Urinary bladder (tissue), 4 donors: Measurements from ENCODE around the gene LRRTM4. TPM values are rescaled to one million over a fixed set of nuclear protein-coding genes. Genes with fewer than 3 reads are reported as not detected.

Experiments used
- DNase-seq: peaks from one replicate; pipeline ENCODE4 v3.0.0-alpha.2; 2015; ENCODE audit errors: extremely low spot score
- H3K27ac ChIP-seq: one replicate; pipeline ENCODE4 v1.5.1; 2013; ENCODE audit warnings: low read depth, mild to moderate bottlenecking, moderate library complexity
- H3K36me3 ChIP-seq: one replicate; pipeline ENCODE4 v1.6.1; 2013; ENCODE audit warnings: mild to moderate bottlenecking, moderate library complexity; ENCODE audit not compliant: insufficient read depth
- H3K4me1 ChIP-seq: one replicate; pipeline ENCODE4 v1.6.1; 2013; ENCODE audit warnings: mild to moderate bottlenecking, moderate library complexity; ENCODE audit not compliant: insufficient read depth
- H3K4me3 ChIP-seq: one replicate; pipeline ENCODE4 v1.5.1; 2013; ENCODE audit warnings: low read depth, low read length
- WGBS: extraction: QIAGEN DNeasy Blood & Tissue Kit; methylation state at CpG from one replicate; pipeline ENCODE4 v1.1.7; 2013; 5-methylcytosine and 5-hydroxymethylcytosine counted together
- polyA plus RNA-seq: library from polyadenylated mRNA; stranded (reverse); fragments of 200-250 nt; gene quantifications from one replicate; pipeline ENCODE4 v1.2.3, GENCODE V29; 2013
- total RNA-seq: library from RNA; depleted of rRNA; stranded (reverse); fragments of >200 nt; gene quantifications from one replicate; pipeline ENCODE4 v1.2.3, GENCODE V29; 2014
- donor health status: healthy with polysubstance abuse.
- donor health status: healthy.

LRRTM4 gene
- total and polyA plus RNA-seq, 2 donors, result 0.34 to 13.9 TPM

- no peak overlapping the region for H3K27ac ChIP-seq
- no peak for DNase-seq
- 56% methylated on average over 3 of the region's 3 CpGs for WGBS
- peaks cover 2% of the 10 kb centered on the region for H3K36me3 ChIP-seq
- H3K4me1 ChIP-seq, result no peaks in the 10 kb centered on the region
- no peak overlapping the region for H3K4me3 ChIP-seq
These were observed 581.6 kb downstream of the LRRTM4 start for GRCh38 chr2:76940559-76940958.

DNA sequence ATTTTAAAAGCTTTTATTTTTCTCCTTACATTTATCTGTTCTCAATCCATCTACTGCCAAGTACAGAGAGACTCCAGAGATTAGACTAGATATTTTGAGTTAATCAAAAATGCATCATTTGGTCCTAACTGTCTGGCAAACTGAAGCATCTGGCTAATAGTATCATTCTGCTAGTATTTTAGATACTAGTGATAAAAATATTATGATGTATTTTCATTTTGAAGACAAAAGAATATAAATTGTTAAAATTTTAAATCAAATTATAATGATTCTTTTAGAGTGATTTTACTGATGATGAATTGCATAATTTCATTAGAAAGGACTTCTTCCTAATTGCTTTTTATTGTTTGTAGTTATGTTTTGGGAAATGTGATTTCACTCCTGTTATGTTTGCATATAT is 584.0 kb downstream of the LRRTM4 start:
- Histone ChIP-seq H3K4me3 (no peak overlapping the region), H3K27ac (no peak overlapping the region), H3K4me1 (no peaks in the 10 kb centered on the region), H3K36me3 (no peaks in the 10 kb centered on the region)
- no peak for DNase-seq

DNA sequence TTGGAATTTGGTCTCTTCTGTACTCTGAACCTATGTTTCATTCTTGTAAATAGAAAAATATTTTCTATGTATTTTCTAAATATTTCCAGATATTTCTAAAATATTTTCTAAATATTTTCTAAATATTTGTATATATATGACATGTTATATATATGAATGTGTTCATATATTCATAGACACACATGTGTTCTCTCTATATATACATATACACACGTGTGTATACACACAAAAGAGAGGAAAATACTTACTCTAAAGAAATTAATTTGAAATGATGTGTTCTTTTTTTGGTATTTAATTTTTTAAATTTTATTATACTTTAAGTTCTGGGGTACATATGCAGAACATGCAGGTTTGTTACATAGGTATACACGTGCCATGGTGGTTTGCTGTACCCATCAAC is 589.6 kb downstream of the LRRTM4 start:
- no peak overlapping the region for H3K27ac ChIP-seq
- no peaks in the 10 kb centered on the region for H3K4me1 ChIP-seq
- no peak overlapping the region for H3K4me3 ChIP-seq
- WGBS, result 82% methylated on average over 2 of the region's 2 CpGs
- DNase-seq, result no peak
- no peaks in the 10 kb centered on the region for H3K36me3 ChIP-seq

DNA sequence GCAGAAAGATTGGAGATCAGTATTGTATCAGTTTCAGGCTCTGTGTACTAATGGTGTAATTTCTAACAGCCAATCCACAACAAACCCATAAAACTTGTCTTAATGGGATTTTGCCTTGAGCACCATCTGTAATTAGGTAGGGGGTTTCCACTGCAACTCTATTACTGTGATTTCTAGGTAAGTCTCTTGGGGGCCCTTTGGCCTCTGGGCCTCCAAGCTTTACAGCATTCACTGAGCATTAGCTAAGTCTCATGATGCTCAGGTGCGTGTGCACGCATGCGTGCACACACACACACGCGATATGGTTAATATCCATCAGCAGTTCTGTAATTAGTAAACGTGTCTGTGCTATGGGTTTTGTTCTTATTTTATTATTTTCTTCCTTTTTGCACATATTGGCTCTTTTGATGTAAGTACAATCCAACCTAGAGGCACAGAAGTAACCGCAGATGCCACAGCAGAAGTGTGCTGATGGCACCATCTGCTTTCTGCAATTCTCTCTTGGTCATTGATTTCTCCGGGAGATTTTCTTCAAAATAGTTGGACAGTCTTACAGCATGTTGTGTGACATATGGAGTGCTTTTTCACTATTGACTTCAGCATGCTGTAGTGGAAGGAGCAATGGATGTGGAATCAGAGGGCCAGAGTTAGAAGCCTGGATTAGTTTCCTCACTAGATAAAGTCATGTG is 592.0 kb downstream of the LRRTM4 start:
- 94% methylated on average over 8 of the region's 8 CpGs for WGBS
- H3K4me3 ChIP-seq, result no peak overlapping the region
- no peaks in the 10 kb centered on the region for H3K4me1 ChIP-seq
- H3K36me3 ChIP-seq, result no peaks in the 10 kb centered on the region
- no peak overlapping the region for H3K27ac ChIP-seq
- DNase-seq, result no peak

- no peaks in the 10 kb centered on the region for H3K36me3 ChIP-seq
- no peak for DNase-seq
- no peak overlapping the region for H3K27ac ChIP-seq
- no peaks in the 10 kb centered on the region for H3K4me1 ChIP-seq
- no peak overlapping the region for H3K4me3 ChIP-seq
These were observed 594.1 kb downstream of the LRRTM4 start for GRCh38 chr2:76928026-76928425.

DNA sequence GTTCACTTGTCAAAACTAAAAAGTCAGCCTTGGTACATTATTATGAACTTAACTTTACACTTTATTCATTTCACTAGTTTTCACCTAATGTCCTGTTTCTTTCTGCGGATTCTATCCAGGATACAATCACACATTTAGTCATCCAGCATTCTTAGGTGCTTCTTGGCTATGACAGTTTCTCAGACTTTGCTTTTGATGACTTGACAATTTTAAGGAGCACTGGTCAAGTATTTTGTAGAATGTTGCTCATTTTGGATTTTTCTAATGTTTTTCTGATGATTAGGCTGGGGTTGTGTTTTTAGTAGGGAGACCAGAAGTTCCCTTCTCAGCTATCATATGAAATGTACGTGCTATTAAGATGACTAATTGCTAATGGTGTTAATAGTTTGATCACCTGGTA is 601.2 kb downstream of the LRRTM4 start:
- H3K27ac ChIP-seq, result no peak overlapping the region
- H3K36me3 ChIP-seq, result no peaks in the 10 kb centered on the region
- no peak overlapping the region for H3K4me3 ChIP-seq
- WGBS, result 87% methylated on average over 2 of the region's 2 CpGs
- no peaks in the 10 kb centered on the region for H3K4me1 ChIP-seq
- DNase-seq, result no peak

DNA sequence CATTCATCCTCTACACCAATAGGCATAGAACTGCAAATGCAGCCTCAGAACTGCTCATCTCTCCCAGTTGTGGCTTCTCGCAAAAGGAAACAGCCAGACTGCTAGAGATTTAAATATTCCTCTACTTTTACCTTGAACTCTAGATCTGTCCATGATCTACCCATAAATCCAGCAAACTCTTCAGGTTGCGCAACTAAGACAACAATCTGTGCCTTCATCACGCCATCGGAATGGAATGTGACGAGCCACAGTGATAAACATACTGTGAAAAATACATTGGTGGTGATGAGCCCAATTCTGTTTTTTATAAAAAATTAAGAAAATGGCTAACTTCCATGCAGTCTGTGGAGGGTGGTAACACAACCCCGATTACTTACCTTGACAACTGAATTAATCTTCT is 626.7 kb downstream of the LRRTM4 start:
- Histone ChIP-seq H3K4me1 (no peaks in the 10 kb centered on the region), H3K4me3 (no peak overlapping the region), H3K36me3 (no peaks in the 10 kb centered on the region), H3K27ac (no peak overlapping the region)
- no peak for DNase-seq
- WGBS, result 81% methylated on average over 6 of the region's 6 CpGs

DNA sequence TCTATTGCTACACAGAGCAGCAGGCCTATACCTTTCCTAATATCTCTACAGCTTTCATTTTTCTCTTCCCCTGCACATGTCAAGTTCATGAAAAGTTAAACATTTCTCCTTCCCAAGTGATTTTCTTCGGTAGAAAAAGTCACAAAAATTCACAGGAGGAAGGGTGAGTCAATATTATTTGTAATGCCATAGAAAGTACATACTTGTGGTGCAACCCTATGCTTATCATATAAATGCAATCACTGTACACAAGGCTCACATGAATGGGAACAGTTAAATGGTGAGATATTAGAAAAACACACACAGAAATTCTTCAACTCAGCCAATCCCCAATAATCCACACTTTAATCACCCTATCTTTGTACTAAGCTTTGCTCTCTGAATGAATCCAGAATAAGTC is 651.6 kb downstream of the LRRTM4 start:
- WGBS, result 41% methylated on average over 1 of the region's 1 CpG
- no peak for DNase-seq
- Histone ChIP-seq H3K4me3 (no peak overlapping the region), H3K4me1 (no peaks in the 10 kb centered on the region), H3K27ac (no peak overlapping the region), H3K36me3 (no peaks in the 10 kb centered on the region)

DNA sequence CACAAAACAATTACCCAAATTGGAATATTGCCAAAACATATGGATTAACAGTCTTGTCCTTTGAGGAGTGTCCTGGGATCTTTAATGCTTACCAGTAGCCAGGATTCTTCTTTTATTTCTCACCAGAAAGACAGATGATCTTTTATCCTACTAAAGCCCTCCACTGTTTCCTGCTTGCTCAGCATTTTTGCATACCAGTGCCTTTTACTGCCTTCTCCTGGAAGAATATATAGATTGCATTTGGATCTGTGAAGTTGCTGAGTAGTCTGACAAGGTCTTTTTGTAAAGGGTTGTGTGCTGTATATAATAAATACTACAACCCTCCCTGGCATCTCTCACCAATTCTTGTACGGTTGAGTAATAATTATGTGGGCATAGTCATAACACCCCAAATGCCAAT is 652.2 kb downstream of the LRRTM4 start:
- H3K36me3 ChIP-seq, result no peaks in the 10 kb centered on the region
- WGBS, result 53% methylated on average over 1 of the region's 1 CpG

DNA sequence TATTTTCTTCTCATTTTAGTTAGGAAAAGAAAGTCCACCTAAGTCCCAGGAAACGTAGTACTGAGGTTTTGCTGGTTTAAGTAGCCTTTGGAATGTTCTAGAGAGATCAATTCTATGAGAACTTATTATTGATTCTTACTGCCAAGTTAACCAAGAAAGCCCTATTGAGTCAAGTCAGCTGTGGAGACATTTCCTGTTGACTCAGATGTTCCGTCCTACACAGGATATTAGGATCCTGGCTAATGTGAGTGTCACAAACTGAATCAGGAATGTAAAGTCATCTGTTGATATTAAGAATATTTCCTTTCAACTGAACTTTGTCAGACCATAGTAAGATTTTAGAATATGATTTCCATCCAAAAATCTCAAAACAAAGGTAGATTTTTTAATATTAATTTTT is 654.3 kb downstream of the LRRTM4 start:
- DNase-seq, result no peak
- Histone ChIP-seq H3K4me3 (no peak overlapping the region), H3K27ac (no peak overlapping the region), H3K4me1 (no peaks in the 10 kb centered on the region), H3K36me3 (no peaks in the 10 kb centered on the region)
- 36% methylated on average over 2 of the region's 2 CpGs for WGBS

More for the DNA sequence above, 652.2 kb downstream of the LRRTM4 start:
- no peak overlapping the region for H3K4me3 ChIP-seq
- no peak overlapping the region for H3K27ac ChIP-seq
- no peaks in the 10 kb centered on the region for H3K4me1 ChIP-seq
- DNase-seq, result no peak

DNA sequence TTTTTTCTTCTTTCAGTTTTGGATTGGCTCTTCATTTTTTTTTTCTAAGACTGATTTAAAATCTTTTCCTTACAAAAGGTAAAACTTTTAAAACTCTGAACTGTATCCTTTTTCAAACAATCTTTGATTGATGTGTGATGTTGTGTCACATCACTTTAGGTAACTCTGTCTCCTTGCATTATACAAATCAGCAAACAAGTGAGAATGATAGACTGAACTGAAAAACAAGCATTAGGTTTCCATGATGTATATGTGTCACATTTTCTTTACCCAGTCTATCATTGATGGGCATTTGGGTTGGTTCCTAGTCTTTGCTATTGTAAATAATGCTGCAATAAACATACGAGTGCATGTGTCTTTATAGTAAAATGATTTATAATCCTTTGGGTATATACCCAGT is 655.7 kb downstream of the LRRTM4 start:
- Histone ChIP-seq H3K27ac (no peak overlapping the region), H3K36me3 (no peaks in the 10 kb centered on the region), H3K4me3 (no peak overlapping the region), H3K4me1 (no peaks in the 10 kb centered on the region)
- DNase-seq, result no peak
- WGBS, result 57% methylated on average over 1 of the region's 1 CpG

GRCh38 chr2:76862901-76863300 is 659.3 kb downstream of the LRRTM4 start:
- Histone ChIP-seq H3K4me1 (no peaks in the 10 kb centered on the region), H3K36me3 (no peaks in the 10 kb centered on the region), H3K27ac (no peak overlapping the region), H3K4me3 (no peak overlapping the region)
- 64% methylated on average over 3 of the region's 3 CpGs for WGBS
- DNase-seq, result no peak

DNA sequence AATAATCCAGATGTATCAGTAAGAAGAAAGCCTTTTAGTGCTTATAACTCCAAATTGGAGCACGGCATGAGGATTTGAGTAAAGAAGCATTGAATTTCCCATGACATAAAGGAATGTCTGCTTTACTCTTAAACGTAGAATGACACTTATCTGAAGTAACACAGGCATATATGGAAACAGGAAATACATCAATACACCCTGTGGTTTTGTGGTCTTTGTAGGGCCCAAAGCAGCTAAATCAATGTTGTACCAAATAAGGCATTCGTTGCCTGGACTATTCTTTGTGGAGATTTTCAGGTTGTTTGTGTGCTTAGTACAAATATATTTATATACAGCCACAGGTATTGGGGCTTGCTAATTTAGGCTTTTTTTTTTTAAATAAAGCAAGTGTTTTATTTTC is 660.5 kb downstream of the LRRTM4 start:
- Histone ChIP-seq H3K36me3 (no peaks in the 10 kb centered on the region), H3K4me1 (no peaks in the 10 kb centered on the region), H3K27ac (no peak overlapping the region), H3K4me3 (no peak overlapping the region)
- WGBS, result 45% methylated on average over 3 of the region's 3 CpGs
- no peak for DNase-seq

DNA sequence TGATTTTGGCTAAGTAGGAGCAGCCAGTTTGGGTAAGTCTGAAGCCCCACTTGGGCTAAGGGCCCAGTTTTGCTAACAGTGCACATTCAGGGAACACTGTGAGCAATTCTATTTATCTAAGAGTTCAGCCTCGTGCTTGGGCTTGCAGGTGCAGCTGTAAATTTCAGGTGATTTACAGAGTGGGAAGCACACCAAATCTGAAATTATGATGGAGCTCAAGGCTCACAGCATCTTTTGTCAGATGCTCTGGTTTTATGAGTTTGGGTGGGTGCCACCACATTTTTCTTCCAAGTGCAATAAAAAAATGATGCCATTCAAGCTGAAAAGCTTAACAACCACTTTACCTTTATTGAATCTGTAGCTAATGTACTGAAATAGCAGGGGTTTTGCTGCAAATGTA is 671.2 kb downstream of the LRRTM4 start:
- H3K36me3 ChIP-seq, result no peaks in the 10 kb centered on the region
- H3K27ac ChIP-seq, result no peak overlapping the region
- WGBS, result 34% methylated on average over 1 of the region's 1 CpG
- DNase-seq, result peak; percentile 35
- no peak overlapping the region for H3K4me3 ChIP-seq
- H3K4me1 ChIP-seq, result no peaks in the 10 kb centered on the region

DNA sequence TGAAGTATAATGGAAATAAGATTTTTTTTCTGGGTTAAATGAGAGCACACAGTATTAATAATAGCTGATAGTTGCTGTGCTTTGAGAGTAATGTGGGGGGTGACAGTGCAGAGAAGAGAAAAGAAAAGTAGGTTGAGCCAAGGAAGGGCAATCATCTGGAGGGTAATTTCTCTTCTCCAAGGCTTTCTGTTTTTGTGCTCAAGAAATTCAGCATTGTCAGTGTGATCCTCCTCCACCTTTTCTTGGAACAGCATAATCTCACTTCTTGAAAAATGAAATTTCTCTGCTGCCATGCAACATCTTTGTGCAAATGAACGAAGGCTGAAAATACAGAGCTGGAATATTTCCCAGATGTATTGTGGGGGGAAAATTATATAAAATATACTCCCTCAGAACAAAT is 673.1 kb downstream of the LRRTM4 start:
- Histone ChIP-seq H3K4me3 (no peak overlapping the region), H3K27ac (no peak overlapping the region), H3K4me1 (no peaks in the 10 kb centered on the region), H3K36me3 (no peaks in the 10 kb centered on the region)
- no peak for DNase-seq
- 70% methylated on average over 1 of the region's 1 CpG for WGBS
